NCI-H2227 treated with DMSO at 0.1 percent for 48 hours (cell line): ENCODE results near the gene ZNF835.
"Not testable (repeated sequence)": the region's sequence is repeated elsewhere in the genome, so short reads cannot be mapped to it uniquely, and the experiment has no call there.

Experiments
- DNase-seq: peaks from one replicate; lab custom pipeline; 2025; lab: John Stamatoyannopoulos, UW

ZNF835 gene

DNA sequence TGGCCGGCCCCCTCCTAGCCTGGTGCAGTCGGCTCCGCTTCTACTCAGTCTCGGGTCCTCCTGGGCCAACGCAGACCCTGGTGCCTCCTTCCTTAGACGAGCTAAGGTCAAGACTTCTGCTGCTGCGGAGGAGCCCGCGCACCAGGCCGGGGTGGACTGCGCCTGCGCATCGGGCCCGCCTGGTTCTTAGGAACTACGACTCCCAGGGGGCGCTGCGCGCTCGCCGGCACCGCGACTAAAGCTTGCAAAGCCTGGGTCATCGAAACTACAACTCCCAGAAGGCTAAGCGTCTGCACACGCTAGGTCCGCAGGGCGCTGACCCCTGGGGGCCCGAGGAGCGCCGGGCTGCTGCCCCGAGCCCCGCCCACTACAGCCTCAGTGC is at the start of gene ZNF835:
TSS of gene ZNF835 (minus strand) at position 145 of the 382 bp plus-strand sequence. CDS start 6,559 bp downstream, outside the sequence.
- DNase-seq, result peak; percentile 99

DNA sequence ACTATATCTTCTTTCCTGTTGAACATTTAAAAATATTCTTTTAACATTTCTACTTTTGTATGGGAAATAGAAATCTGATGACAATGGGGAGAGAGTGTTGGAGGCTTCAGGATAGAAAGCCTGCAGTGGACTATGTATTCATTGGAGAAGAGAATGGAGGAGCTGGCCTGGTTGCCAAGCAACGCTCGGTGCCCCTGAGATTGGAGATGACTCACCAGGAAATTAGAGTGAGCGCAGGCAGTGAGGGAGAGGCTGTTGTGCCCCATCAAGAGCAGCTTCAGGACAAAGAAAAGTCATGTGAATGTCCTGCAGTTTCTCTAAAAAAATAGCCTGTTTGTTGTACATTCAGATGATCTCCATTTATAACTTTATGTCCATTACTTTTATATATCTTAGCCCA is 48.7 kb upstream of the ZNF835 start:
- DNase-seq, result peak; percentile 98

DNA sequence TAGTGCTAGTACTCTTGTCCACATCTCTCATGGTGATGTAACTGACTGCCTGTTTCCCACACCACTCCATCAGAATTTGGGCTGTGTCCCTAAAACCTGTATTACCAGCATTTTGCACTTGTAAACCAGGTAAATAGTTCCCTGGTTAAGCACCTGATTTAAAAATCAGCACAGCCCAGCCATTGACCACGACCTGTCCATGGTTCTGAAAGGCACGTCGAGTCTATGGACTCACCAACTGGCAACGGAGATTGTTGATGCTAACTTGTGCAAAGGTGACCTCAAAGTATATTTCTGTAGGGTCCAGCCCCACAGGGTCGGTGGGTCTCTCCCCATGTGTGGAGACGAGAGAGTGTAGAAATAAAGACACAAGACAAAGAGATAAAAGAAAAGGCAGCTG is 46.7 kb upstream of the ZNF835 start:
- DNase-seq, result no peak

DNA sequence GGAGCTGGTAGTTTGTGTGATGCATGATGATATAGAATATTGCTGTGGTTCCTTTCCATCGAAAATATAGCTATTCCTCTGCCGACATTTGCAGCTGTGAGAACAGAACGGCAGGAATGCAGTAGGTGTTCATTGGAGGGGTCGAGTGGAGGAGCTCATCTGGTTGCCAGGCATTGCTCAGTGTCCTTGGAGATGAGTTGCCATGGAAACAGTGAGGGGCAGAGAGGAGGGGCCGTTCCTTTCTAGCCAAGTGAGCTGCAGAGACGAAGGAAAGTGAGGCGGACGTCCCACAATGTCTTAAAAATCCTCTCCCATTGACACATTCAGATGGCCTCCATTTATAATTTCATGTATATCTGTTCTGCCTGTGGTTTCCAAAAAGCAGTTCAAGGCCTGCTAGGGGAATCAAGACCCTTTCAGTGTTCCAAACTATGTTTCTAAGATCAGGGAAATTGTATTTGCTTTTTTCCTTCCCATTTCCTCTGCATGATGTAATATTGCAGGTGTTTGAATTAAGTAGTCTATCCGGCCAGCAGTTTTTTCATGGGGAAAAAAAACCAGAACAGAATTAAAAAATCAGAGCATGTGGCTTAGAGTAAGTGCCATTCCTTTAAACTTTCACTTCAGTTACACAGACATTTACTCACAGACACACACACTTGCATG is 41.2 kb upstream of the ZNF835 start:
- DNase-seq, result peak; percentile 99

DNA sequence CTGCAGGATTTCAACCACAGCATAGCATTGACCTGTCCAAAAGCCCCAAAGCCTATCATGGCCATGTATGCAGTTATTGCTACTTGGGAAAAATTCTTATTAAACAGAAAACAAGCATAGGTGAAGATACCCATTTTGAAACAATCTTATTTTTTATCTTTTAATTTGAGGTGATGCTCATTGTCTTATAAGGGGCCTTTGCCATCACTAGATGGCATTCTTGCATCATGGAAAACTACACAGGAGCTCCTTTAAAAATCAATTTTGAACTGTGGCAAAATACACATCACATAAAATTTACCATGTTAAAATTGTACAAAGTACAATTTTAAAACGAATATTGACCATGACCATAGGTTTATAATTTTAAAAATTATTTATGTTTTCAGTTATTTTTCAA is 38.9 kb upstream of the ZNF835 start:
- peak; percentile 34 for DNase-seq

DNA sequence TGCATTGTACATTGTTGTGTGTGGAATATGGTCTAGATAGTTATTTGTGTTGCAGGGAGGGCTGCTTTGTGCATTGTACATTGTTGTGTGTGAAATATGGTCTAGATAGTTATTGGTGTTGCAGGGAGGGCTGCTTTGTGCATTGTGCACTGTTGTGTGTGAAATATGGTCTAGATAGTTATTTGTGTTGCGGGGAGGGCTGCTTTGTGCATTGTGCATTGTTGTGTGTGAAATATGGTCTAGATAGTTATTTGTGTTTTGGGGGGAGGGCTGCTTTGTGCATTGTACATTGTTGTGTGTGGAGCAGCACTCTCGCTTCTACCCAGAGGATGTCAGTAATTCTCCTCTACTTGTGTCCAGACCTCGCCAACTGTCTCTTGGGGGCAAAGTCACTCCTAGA is 36.3 kb upstream of the ZNF835 start:
- no peak for DNase-seq

DNA sequence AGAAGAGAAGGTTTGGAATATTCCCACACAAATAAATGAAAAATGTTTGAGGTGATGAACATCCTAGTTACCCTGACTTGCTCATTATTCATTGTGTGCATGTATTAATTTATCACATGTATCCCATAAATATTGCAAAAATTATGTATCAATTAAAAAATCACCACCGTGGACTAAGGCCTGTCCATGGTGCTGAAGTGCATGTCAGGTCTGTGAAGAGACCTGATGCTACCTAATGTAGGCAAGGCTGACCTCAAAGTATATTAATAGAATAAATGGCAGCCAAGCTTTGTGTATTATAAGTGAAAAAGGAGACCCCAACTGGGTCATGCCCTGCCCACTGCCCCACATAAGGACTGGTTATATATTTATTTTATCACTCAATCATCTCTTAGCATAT is 34.4 kb upstream of the ZNF835 start:
- DNase-seq, result no peak

DNA sequence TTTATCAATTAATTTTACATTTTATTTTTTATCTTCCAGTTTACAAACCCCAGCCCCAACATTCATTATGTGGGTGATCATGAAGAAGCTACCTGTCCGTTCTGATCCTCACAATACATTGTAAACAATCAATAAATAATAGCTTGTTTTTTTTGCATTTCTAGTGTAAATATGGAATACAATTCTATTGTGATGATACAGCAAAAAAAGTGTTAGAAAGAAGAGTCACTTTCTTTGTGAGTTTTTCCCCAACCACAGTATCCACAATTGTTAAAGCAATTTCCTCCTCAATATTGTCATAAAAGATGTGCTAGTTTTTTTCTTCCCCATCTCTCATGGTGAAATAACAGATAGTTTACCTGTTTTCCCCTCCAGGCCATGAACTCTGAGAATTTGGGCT is 30.3 kb upstream of the ZNF835 start:
- DNase-seq, result no peak

DNA sequence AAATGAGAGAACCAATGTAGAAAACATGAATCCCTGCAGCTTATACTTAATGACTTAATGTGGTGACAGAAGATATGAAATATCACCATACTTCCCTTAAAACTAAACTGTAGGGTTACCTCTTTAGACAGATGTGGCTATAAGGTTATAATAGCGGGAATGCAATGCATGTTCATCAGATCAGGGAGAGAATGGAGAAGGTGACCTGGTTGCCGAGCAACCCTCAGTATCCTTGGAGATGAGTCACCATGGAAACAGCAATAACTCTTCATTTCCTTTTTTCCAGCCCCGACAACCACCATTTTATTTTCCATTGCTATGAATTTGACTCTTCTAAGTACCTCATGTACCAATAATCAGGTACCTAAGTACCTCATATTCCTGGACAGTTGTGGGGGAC is 28.0 kb upstream of the ZNF835 start:
- DNase-seq, result peak; percentile 74

DNA sequence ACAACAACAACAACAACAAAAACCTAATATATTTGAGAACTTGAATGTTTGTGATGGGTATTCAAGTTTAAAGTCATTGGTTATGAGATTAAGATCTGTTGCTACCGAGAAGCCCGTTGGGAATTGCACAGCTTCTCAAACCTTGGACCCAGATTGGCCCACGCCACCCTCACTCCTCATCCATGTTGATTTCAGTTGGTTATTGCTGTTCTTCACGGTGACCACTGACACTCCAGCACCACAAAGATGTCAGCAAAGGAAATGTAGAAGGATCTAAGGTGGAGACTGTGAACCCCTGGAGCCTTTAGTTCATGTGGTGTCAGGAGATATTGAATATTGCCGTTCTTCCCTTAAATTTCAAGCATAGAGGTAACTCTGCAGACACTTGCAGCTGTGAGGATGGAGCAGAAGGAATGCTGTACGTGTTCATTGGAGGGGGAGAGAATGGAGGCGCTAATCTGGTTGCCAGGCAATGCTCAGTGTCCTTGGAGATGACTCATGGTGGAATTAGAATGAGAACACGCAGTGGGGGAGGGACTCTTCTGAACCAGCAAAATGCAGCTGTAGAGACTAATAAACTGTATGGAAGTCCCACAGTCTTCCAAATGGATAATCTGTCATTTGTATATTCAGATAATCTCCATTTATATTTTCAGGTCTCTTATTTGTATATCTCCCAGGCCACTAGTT is 20.8 kb upstream of the ZNF835 start:
- DNase-seq, result peak; percentile 88

DNA sequence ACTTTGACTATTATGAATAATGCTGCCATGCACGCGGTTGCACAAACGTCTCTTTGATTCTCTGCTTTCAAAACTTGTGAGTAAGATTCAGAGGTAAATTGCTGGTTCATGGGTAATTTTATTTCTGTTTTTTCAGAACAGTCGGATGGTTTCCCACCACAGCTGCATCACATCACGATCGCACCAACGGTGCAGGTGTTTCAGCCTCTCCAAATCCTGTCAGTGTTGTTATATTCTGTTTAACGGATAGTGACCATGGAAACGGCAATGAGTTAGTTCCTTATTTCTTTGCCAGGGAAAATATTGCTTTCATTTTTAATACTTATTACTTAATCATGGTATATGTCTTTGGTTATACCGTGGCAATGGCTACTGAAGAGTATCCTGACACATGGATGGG is 19.1 kb upstream of the ZNF835 start:
- no peak for DNase-seq

DNA sequence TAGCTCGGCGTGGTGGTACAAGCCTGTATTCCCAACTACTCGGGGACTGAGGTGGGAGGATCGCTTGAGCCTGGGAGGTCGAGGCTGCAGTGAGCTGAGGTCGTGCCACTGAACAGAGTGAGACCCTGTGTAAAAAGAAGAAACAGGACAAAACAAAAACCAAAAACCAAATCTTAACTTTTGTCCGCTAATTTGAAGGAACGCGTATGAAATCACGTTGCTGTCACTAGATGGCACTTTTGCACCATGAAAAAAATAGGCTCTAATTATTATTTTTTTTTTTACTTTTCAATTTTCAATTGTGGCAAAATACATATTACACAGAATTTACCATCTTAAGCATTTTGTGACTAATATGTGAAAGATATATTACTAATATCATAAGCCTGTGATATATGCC is 17.6 kb upstream of the ZNF835 start:
- DNase-seq, result no peak

DNA sequence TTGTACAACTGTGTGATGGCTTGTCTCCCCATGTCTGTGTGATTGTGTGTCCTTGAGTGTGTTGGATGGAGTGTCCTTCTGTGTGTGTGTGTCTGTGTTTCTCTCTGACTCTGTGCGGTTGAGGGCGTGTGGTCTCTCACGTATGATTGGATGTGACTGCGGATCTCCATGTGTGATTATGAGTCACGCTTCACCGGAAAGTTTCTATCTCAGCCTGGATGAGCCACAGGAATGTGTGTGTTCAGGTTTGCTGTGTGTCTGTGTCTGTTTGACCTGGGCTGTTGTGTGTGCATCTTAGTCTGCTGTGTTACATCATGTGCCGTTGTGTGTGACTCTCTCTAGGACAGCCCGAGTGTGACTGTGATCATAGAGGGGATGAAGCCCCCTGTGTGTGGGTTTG is 15.5 kb upstream of the ZNF835 start:
- DNase-seq, result no peak

DNA sequence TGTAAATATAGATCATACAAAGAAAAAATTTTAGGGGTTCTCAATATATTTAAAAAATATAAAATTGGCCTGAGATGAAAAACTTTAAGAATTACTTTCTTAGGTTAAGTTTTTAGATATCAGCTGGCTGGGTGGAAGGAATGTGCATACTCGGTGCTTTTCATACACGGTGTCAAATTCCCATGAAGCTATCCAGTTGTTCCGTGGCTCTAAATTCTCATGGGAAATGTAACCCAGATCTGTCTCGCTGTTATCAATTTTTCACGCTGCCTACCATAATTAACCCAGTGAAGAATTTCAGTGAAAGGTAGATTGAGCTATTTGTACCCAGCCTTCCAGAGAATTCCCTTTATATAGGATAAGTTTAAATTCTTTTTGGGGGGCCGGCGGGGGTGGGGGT is 11.6 kb upstream of the ZNF835 start:
- DNase-seq, result no peak

DNA sequence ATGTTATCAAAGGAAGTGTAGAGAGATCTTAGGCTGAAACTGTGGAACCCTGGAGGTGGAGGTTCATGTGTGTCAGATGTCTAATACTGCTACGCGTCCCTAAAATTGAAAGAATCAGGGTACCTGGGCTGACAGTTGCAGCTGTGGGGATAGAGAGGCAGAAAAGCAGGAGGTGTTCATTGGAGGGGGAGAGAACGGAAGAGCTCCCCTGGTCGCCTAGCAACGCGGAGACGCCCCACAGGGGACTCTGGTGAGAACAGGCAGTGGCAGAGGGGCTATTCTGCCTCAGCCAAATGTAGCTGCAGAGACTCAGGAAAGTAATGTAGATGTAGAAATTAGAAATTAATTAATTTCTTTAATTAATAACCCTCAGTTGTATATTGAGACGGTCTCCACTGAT is 10.1 kb upstream of the ZNF835 start:
- DNase-seq, result peak; percentile 35

DNA sequence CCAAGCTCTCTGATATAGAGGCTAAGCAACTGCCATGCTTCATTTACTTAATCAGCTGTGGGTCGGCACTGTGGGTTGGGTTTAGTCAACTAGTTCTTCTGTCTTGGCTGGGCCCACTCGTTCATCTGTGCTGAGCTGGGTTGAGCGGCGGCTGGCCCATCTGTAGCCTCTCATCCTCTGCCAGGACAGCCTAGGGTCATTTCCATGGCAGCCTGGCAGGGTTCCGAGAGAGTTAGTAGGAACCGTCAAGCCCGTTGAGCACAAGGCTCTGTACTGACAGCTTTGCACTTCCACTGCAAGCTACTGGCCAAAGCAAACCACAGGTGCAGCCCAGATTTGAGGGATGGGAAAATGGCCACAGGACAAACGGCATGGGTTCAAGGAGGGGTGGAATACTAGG is 6.6 kb upstream of the ZNF835 start:
- no peak for DNase-seq

DNA sequence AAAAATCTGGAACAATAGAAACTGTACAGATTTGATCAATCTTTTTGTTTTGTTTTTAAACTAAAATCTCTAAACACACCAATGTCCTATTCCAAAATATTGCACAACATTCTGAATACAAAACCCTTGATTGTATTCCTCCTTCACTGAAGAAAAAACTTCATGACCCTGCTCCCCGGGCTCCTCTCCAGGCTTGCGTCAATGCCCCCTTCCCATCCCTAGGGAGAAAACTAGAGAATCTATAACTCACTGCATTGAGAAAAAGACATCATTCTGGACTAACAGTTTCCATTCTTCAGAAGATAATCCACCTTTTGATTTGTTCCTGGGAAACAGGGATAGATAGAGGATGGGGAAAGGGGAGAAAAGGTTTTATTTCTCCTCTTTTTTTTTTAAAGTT is 1.1 kb upstream of the ZNF835 start:
- not testable (repeated sequence) for DNase-seq

DNA sequence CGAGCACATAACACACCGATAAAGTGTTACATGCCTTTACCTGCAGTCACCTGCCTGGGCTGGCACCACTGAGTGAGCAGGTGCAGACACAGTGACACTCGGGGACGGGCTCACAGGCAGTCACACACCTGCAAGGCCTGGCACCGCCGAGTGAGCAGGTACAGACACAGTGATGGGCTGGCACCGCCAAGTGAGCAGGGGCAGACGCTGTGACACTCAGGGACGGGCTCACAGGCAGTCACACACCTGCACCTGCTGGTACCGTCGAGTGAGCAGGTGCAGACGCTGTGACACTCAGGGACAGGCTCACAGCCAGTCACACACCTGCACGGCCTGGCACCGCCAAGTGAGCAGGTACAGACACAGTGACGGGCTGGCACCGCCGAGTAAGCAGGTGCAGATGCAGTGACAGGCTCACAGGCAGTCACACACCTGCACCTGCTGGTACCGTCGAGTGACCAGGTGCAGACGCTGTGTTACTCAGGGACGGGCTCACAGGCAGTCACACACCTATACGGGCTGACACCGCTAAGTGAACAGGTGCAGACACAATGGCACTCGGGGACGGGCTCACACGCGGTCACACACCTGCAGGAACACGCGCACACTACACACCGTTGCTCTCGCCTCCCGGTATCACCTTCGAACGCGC is 470 bp downstream of the ZNF835 start:
- DNase-seq, result no peak

DNA sequence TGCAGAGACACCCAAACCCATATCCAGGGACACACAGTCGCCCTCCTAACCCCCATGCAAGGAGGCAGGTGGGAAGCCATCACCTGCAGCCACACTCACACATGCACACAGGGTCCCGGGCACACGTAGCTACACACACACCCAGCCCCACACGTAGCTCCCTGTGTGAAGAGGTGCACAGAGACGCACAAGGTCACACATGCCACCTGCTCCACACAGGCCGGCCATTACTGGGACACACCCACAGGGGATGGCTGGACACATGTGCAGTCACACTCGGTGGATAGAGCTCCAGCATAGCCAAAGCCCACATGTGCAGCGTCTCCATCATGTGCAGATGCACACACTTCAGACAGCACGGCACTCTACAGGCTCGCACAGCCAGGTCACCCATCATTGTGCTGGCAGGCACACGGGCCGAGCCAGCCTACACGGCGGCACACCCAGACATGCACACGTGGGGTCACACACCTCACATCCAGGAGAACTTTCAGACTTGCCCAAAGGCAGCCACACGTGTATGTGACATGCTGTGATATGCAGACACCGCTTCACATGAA is 1.1 kb downstream of the ZNF835 start:
- no peak for DNase-seq

DNA sequence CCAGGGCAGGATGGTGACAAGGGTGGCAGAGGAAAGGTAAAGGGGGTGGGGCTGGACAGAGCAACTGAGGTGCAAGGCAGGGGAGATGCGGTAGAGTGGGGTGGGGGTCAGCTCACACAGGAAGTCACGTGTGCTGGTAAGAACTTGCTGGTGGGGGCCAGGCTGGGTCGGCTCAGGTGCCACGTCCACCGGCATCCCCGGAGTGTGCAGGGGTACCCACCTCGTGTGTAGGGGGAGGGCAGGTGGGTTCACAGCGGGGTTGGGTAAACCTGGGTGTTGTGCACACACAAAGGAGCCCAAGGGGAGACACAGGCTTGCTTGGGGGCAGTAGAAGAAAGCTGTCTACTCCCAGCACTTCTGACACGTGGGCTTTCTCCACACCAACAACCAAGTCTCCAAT is 2.9 kb downstream of the ZNF835 start:
- DNase-seq, result no peak

DNA sequence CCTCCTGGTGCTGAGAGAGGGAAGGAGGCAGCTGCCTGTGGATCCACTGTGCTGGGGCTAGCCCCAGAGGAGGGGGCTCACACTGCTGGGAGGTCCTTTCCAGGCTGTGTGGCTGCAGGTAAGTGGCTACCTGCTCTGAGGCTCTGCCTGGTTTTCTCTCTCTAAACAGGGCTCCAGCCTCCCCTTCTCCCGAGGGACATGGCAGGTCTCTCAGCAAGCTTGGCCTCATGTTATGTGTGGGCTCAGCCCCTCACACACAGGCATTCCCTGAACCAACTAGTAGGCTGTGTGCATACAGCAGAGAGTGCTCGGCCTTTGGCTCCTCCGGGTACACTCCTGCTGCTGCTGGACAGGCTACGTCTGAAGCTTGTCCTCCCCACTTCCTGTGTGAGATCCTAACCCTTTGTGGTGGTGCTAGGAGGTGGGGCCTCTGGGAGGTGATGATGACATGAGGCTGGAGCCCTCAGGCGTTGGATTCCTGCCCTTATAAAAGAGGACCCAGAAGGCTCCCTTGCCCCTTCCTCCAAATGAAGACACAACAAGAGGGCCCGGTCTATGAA is 4.2 kb downstream of the ZNF835 start:
- DNase-seq, result no peak

DNA sequence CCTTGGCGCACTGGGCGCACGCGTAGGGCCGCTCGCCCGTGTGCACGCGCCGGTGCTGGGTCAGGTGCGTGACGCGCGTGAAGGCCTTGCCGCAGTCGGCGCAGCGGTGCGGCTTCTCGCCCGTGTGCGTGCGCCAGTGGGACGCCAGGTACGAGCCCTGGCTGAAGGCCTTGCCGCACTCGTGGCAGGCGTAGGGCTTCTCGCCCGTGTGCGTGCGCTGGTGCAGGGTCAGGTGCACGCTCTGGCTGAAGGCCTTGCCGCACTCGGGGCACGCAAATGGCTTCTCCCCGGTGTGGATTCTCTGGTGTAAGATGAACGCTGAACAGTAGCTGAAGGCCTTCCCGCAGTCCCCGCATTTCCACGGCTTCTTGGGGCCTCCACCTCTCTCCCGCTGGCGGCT is 7.0 kb downstream of the ZNF835 start:
- DNase-seq, result no peak
